HG02623 (cell line): ENCODE data around the gene FBN3.

Source experiments
- ATAC-seq: cut with Tn5 transposase; IDR thresholded peaks from one replicate; pipeline ENCODE4 v1.9.1; 2021; ENCODE audit warnings: moderate library complexity; ENCODE audit not compliant: unreplicated experiment

The FBN3 gene

DNA sequence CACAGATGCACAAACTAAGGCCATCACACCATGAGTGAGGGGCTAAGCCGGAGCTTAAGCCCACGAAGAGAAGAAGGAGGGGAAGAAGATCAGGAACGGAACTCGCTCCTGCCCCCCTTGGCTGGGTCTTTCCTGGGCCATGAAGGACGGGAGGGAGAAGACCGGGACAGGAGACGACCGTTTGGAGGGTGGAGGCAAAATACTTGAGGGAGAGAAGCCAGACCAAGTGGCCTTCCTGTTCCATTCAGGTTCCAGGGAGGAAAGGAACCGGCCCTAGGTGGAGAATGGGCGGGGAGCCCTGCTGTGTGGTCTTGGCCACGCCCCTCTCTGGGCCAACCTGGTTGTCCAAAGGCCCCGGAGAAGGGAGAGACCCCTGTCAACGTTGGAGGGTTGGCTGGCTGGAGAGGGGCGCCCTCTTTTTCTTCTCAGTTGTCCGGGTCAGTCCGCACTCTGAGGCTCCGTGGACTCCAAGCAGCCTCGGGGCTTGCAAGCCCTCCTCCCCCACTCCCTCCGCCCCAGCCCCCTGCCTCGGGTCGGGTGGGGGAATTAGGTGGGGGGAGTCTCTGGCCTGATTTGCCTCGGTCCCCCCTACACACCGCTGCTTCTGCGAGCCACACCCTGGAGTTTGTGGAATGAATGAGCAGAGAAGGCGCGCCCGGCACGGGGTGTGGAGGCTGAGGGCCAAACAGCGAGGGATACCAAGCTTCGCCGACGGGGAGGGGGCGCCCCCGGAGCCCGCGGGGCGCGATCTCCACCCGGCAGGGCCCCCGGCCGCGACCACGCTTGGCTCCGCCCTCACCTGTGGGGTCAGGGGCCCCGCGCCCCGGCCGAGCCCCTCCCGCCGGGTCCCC is 757 bp downstream of the FBN3 start:
- ATAC-seq: no peak

DNA sequence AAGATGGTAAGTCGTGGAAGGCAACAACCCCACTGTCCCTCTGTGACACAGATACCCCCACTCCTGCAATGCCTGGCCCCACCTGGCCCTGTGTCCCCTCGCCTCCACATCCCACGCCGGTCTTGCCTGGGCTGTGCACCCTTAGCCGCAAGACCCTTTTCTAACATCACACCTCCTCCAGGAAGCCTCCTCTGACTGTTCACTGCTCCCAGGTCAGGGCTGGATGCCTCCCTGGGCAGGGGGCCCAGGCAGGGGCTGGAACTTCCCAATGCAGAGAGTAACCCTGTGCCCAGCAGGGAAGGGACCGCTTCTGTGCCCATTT is 1.3 kb downstream of the FBN3 start:
- no peak for ATAC-seq

GRCh38 chr19:8147582-8147978 is 1.8 kb downstream of the FBN3 start:
- no peak for ATAC-seq

- ATAC-seq: no peak
Measured at GRCh38 chr19:8146877-8147581, 2.4 kb downstream of the FBN3 start.

- no peak for ATAC-seq
Measured at GRCh38 chr19:8144273-8144995, 5.0 kb downstream of the FBN3 start.

DNA sequence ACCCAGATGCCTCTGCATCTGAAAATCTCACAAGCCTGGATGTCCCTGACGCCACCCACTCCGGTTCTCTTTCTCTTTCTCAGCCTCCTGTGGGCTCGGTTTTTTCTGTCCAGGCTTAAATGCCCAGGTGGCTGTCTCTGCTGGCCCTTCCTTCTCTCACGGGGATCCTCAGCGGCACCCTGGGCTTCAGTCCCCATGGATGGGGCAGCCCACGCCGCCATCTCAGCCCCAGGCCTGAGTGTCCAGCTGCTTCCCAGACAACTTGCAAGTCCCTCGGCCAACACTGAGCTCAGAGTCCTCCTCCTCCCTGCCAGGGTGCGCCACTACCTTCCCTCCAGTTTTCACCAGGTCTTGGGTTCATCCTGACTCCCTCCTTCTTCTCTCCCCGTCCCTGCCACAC is 6.4 kb downstream of the FBN3 start:
- no peak for ATAC-seq

- no peak for ATAC-seq
Measured at GRCh38 chr19:8142513-8142900, 6.9 kb downstream of the FBN3 start.

GRCh38 chr19:8141726-8142512 is 7.5 kb downstream of the FBN3 start:
- no peak for ATAC-seq

- no peak for ATAC-seq
Measured at GRCh38 chr19:8138201-8138600, 11.2 kb downstream of the FBN3 start.

- ATAC-seq: no peak
Measured at GRCh38 chr19:8137425-8137824, 12.0 kb downstream of the FBN3 start.

- ATAC-seq: no peak
Measured at GRCh38 chr19:8135946-8136618, 13.3 kb downstream of the FBN3 start.

GRCh38 chr19:8132858-8133458 is 16.4 kb downstream of the FBN3 start:
- ATAC-seq: no peak

DNA sequence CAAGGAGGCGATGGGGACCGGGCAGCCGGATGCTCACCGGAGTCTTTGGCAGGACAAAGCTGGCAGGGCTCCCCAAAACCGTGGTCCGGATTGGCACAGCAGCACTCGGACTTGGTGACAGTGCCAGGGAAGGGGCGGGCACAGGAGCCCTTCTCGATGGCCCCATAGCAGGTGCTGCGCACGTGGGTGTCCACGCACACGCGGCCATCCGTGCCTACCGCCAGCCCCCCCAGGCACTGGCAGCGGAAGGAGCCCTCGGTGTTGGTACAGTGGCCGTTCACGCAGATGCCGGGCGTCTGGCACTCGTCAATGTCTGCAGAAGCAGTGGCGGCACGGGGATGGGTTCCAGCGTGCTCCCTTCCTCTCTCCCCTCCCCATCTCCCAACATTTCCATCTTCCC is 17.9 kb downstream of the FBN3 start:
- ATAC-seq: no peak

- no peak for ATAC-seq
Measured at GRCh38 chr19:8129061-8129618, 20.3 kb downstream of the FBN3 start.

- ATAC-seq: no peak
Measured at GRCh38 chr19:8128551-8128950, 20.8 kb downstream of the FBN3 start.

- no peak for ATAC-seq
Measured at GRCh38 chr19:8127311-8127710, 22.1 kb downstream of the FBN3 start.

DNA sequence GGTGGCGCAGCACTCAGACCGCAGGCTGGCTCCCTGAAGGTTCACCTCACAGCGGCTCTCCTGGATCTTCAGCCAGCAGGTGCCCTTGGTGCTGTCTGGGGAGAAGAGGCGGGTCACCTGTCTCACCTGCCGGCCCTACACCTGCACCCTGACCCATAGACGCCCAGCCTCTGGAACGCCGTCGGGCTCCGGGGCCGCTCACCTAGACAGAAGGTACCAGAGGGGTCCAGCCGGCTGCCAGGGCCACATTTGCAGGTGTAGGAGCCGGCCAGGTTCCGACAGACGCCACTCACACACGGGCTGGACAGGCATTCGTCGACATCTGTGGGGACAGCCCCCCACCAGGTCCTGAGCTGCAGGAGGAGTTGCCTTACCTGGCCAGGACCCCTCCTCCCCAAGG is 22.9 kb downstream of the FBN3 start:
- ATAC-seq: no peak

- no peak for ATAC-seq
Measured at GRCh38 chr19:8126008-8126407, 23.4 kb downstream of the FBN3 start.

GRCh38 chr19:8123683-8124082 is 25.7 kb downstream of the FBN3 start:
- no peak for ATAC-seq
